H1 (cell line): ENCODE results near the gene NPIPB4. TPM values are rescaled to one million over a fixed set of nuclear protein-coding genes. Genes with fewer than 3 reads are reported as not detected.
"Not testable (repeated sequence)": the region's sequence is repeated elsewhere in the genome, so short reads cannot be mapped to it uniquely, and the experiment has no call there.

Experiments used
- CTCF ChIA-PET: fragments of 300-600 bp; sonication (Branson Sonifier 250); formaldehyde crosslinking; loops from one replicate; lab custom pipeline; 2021; ENCODE audit not compliant: partially characterized antibody; lab: Charles Lee
- POLR2A ChIA-PET: fragments of 300-600 bp; sonication (Branson Sonifier 250); formaldehyde crosslinking; loops from one replicate; lab custom pipeline; 2021; ENCODE audit warnings: inconsistent platforms; ENCODE audit not compliant: partially characterized antibody; lab: Charles Lee
- DNase-seq, 2 experiments: peaks; one replicate each; pipeline versions ENCODE4 v3.0.0 to v3.0.0-alpha.2; 2010 to 2022; ENCODE audit warnings: low spot score in 2 of 2, low read depth in 1 of 2, mixed read lengths in 1 of 2
- FAIRE-seq: peaks from 2 replicates; lab custom pipeline; 2011; peaks lifted over from hg19 to GRCh38; lab: Jason Lieb, UNC
- H2AFZ ChIP-seq: 2 replicates; pipeline ENCODE4 v1.8.1; 2012; ENCODE audit warnings: low read length, inconsistent platforms
- H2AK5ac ChIP-seq: 2 replicates; pipeline ENCODE4 v1.6.1; 2013; ENCODE audit warnings: low read depth, low read length
- H2BK120ac ChIP-seq: replicated peaks from 2 replicates; pipeline ENCODE3; 2013; ENCODE audit warnings: low read depth, low read length, inconsistent platforms
- H2BK12ac ChIP-seq: 2 replicates; pipeline ENCODE4 v1.6.1; 2013; ENCODE audit warnings: low read depth, low read length
- H2BK15ac ChIP-seq: 2 replicates; pipeline ENCODE4 v1.6.1; 2013; ENCODE audit warnings: low read length
- H2BK20ac ChIP-seq: 2 replicates; pipeline ENCODE4 v1.6.1; 2013; ENCODE audit warnings: low read length
- H2BK5ac ChIP-seq: 2 replicates; pipeline ENCODE4 v1.6.1; 2013; ENCODE audit warnings: low read depth, low read length
- H3K14ac ChIP-seq: 2 replicates; pipeline ENCODE4 v1.6.1; 2013; ENCODE audit warnings: inconsistent platforms; ENCODE audit not compliant: insufficient read length
- H3K18ac ChIP-seq: 2 replicates; pipeline ENCODE4 v1.6.1; 2013; ENCODE audit warnings: low read length; ENCODE audit errors: extremely low read depth
- H3K23ac ChIP-seq: 2 replicates; pipeline ENCODE4 v1.6.1; 2013; ENCODE audit warnings: inconsistent platforms; ENCODE audit not compliant: insufficient read length
- H3K23me2 ChIP-seq: 2 replicates; pipeline ENCODE4 v1.6.1; 2013; ENCODE audit warnings: low read depth, low read length
- H3K27ac ChIP-seq: 2 replicates; pipeline ENCODE4 v1.6.1; 2011; ENCODE audit warnings: low read depth, low read length, inconsistent platforms
- H3K27me3 ChIP-seq, 4 experiments: replicated peaks in 1 of 4; 1 replicate in 1 of 4; 2 replicates in 3 of 4; pipeline versions ENCODE4 v1.6.1 to v1.8.1; 2011 to 2013; ENCODE audit warnings: low read length in 3 of 4, mild to moderate bottlenecking in 3 of 4, inconsistent platforms in 2 of 4, mixed read lengths in 2 of 4, moderate library complexity in 1 of 4; ENCODE audit not compliant: control insufficient read depth in 3 of 4, insufficient read depth in 3 of 4; ENCODE audit errors: extremely low read depth in 1 of 4
- H3K36me3 ChIP-seq, 4 experiments: 2 replicates each; pipeline versions ENCODE4 v1.6.1 to v1.8.1; 2011 to 2013; ENCODE audit warnings: mild to moderate bottlenecking in 4 of 4, low read length in 3 of 4, moderate library complexity in 2 of 4, control low read depth in 1 of 4, inconsistent platforms in 1 of 4; ENCODE audit not compliant: insufficient read depth in 4 of 4, control insufficient read depth in 2 of 4
- H3K4ac ChIP-seq: replicated peaks from 2 replicates; pipeline ENCODE3; 2013; ENCODE audit warnings: low read length, low read depth, mixed read lengths, inconsistent platforms; ENCODE audit not compliant: insufficient read length
- H3K4me1 ChIP-seq, 4 experiments: replicated peaks in 1 of 4; 1 replicate in 1 of 4; 2 replicates in 3 of 4; pipeline versions ENCODE4 v1.6.1 to v1.8.1; 2011 to 2013; ENCODE audit warnings: low read length in 3 of 4, inconsistent platforms in 2 of 4, mixed read lengths in 1 of 4; ENCODE audit not compliant: insufficient read depth in 4 of 4, control insufficient read depth in 3 of 4
- H3K4me2 ChIP-seq, 2 experiments: 2 replicates each; pipeline versions ENCODE4 v1.6.1 to v1.8.1; 2011 to 2013; ENCODE audit warnings: low read depth in 2 of 2, low read length in 2 of 2, control low read depth in 1 of 2, inconsistent platforms in 1 of 2, mild to moderate bottlenecking in 1 of 2; ENCODE audit not compliant: insufficient read depth in 1 of 2
- H3K4me3 ChIP-seq, 4 experiments: fragments of 200-600, 300-600 bp in 1 of 4; sonication (generic), shearing (Covaris generic), sonication (Bioruptor Twin) in 1 of 4; 2 replicates each; pipeline versions ENCODE4 v1.5.1 to v1.8.1; 2011 to 2016; ENCODE audit warnings: low read length in 4 of 4, low read depth in 3 of 4, control low read depth in 2 of 4, inconsistent platforms in 2 of 4, mild to moderate bottlenecking in 2 of 4, mixed read lengths in 1 of 4, moderate library complexity in 1 of 4; ENCODE audit not compliant: insufficient read depth in 2 of 4; ENCODE audit errors: extremely low read depth in 1 of 4
- H3K56ac ChIP-seq: replicated peaks from 2 replicates; pipeline ENCODE3; 2013; ENCODE audit warnings: low read depth, mild to moderate bottlenecking, mixed read lengths, low read length, inconsistent platforms; ENCODE audit not compliant: insufficient read length
- H3K79me1 ChIP-seq: 2 replicates; pipeline ENCODE4 v1.6.1; 2013; ENCODE audit warnings: low read depth, low read length, control low read depth
- H3K79me2 ChIP-seq, 2 experiments: 2 replicates each; pipeline versions ENCODE4 v1.6.1 to v1.8.1; 2012 to 2013; ENCODE audit warnings: low read length in 2 of 2, mild to moderate bottlenecking in 2 of 2, inconsistent platforms in 1 of 2; ENCODE audit not compliant: insufficient read depth in 2 of 2, control insufficient read depth in 1 of 2
- H3K9ac ChIP-seq, 4 experiments: replicated peaks in 1 of 4; 1 replicate in 1 of 4; 2 replicates in 3 of 4; pipeline versions ENCODE4 v1.6.1 to v1.8.1; 2011 to 2013; ENCODE audit warnings: low read depth in 3 of 4, low read length in 3 of 4, control low read depth in 2 of 4, mild to moderate bottlenecking in 2 of 4, moderate library complexity in 2 of 4, inconsistent platforms in 1 of 4; ENCODE audit errors: extremely low read depth in 1 of 4
- H3K9me3 ChIP-seq, 2 experiments: 2 replicates each; pipeline versions ENCODE4 v1.6.1 to v1.8.1; 2012 to 2013; ENCODE audit warnings: mild to moderate bottlenecking in 2 of 2, moderate library complexity in 2 of 2, control low read depth in 1 of 2, inconsistent platforms in 1 of 2, low read depth in 1 of 2, low read length in 1 of 2, mixed read lengths in 1 of 2; ENCODE audit not compliant: insufficient read depth in 2 of 2
- H4K20me1 ChIP-seq, 2 experiments: replicated peaks in 1 of 2; 2 replicates each; pipeline versions ENCODE3 to v1.8.1; 2011 to 2013; ENCODE audit warnings: inconsistent platforms in 2 of 2, low read length in 2 of 2, mild to moderate bottlenecking in 1 of 2; ENCODE audit not compliant: insufficient read depth in 2 of 2, control insufficient read depth in 1 of 2
- H4K5ac ChIP-seq: 2 replicates; pipeline ENCODE4 v1.6.1; 2013; ENCODE audit warnings: low read length, low read depth, mixed read lengths, inconsistent platforms; ENCODE audit not compliant: insufficient read length
- H4K8ac ChIP-seq: 2 replicates; pipeline ENCODE4 v1.8.0; 2013; ENCODE audit warnings: mild to moderate bottlenecking, moderate library complexity, low read length, inconsistent platforms; ENCODE audit not compliant: insufficient read depth; ENCODE audit errors: extremely low read depth
- H4K91ac ChIP-seq: replicated peaks from 2 replicates; pipeline ENCODE3; 2013; ENCODE audit warnings: low read length, mixed read lengths, inconsistent platforms; ENCODE audit not compliant: insufficient read length
- CREB1 ChIP-seq: IDR thresholded peaks from 2 replicates; pipeline ENCODE4 v1.6.1; 2012; ENCODE audit warnings: inconsistent platforms
- RBBP5 ChIP-seq: IDR thresholded peaks from 2 replicates; pipeline ENCODE4 v1.7.1; 2012; ENCODE audit warnings: low read depth, mild to moderate bottlenecking, inconsistent platforms, low read length, moderate library complexity, borderline replicate concordance
- SP2 ChIP-seq: IDR thresholded peaks from 2 replicates; pipeline ENCODE4 v1.6.1; 2012; ENCODE audit warnings: mild to moderate bottlenecking, low read length, inconsistent platforms
- WGBS, 2 experiments: shearing (Covaris generic) in 1 of 2; methylation state at CpG; one replicate each; pipeline versions ENCODE4 v1.1.6 to v1.1.7; 2013 to 2015; ENCODE audit warnings: low lambda C conversion rate in 2 of 2, mixed read lengths in 2 of 2, inconsistent platforms in 1 of 2, low coverage in 1 of 2, missing lambda C conversion rate in 1 of 2; ENCODE audit not compliant: insufficient replicate concordance in 2 of 2, insufficient coverage in 1 of 2, insufficient read length in 1 of 2; ENCODE audit errors: extremely low coverage in 1 of 2, missing lambda C conversion rate in 1 of 2; 5-methylcytosine and 5-hydroxymethylcytosine counted together
- polyA plus RNA-seq, 7 experiments: library from polyadenylated mRNA; depleted of rRNA in 3 of 7; stranded (reverse) in 5 of 7; unstranded in 2 of 7; fragments of >200 nt in 5 of 7; fragments of 200-250 nt in 2 of 7; gene quantifications; 1 replicate in 5 of 7; 2 replicates in 1 of 7; 4 replicates in 1 of 7; pipeline versions ENCODE4 v1.2.1 to v1.2.3, GENCODE V29; 2011 to 2013; ENCODE audit warnings: missing spikeins in 2 of 7, mixed read lengths in 2 of 7
- total RNA-seq: library from RNA; stranded (reverse); fragmentation: NEBNext Ultra II Directional; extraction: Animal tissue kit (Norgen Biotek cat#: 25700); gene quantifications from 2 replicates; pipeline ENCODE4 v1.2.1, GENCODE V29; 2021
- TF ChIP-seq, protein P1 (sequence below): IDR thresholded peaks from 2 replicates; pipeline ENCODE4 v1.6.1; 2012; ENCODE audit warnings: inconsistent platforms

The NPIPB4 gene
- total and polyA plus RNA-seq, 2 of the 8 experiments (the other 6 are each of a cell fraction or from before 2014, with no cell fraction given): 27.7 to 101 TPM

- TF ChIP-seq SP2: peak; percentile 58
- TF ChIP-seq, protein P1, sequence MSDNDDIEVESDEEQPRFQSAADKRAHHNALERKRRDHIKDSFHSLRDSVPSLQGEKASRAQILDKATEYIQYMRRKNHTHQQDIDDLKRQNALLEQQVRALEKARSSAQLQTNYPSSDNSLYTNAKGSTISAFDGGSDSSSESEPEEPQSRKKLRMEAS: peak; percentile 76
- 0 out of 2 replicates have a peak, but pooled peaks have one; percentile 36 for TF ChIP-seq RBBP5
- TF ChIP-seq CREB1: 0 out of 2 replicates have a peak, but pooled peaks have one; percentile 49
Measured at GRCh38 chr16:21820028-21820907, 37.3 kb downstream of the NPIPB4 start (continued).

GRCh38 chr16:21819617-21820016 is 37.9 kb downstream of the NPIPB4 start:
- not testable (repeated sequence) for H3K18ac ChIP-seq, H2BK5ac ChIP-seq, H2AFZ ChIP-seq, H4K8ac ChIP-seq, H2AK5ac ChIP-seq, H3K4ac ChIP-seq, H4K5ac ChIP-seq, H3K79me1 ChIP-seq, FAIRE-seq, H3K79me2 ChIP-seq, H4K91ac ChIP-seq, H2BK15ac ChIP-seq, H3K4me1 ChIP-seq, H2BK12ac ChIP-seq, H3K14ac ChIP-seq, DNase-seq, H3K9me3 ChIP-seq, H3K23ac ChIP-seq, H3K27ac ChIP-seq, H2BK20ac ChIP-seq, H3K23me2 ChIP-seq, H4K20me1 ChIP-seq, H3K27me3 ChIP-seq, H2BK120ac ChIP-seq, H3K56ac ChIP-seq, H3K36me3 ChIP-seq
- Histone ChIP-seq H3K4me2 (peak overlapping the region; percentile 79 to 81; a peak in 3 of 4 replicates), H3K4me3 (peak overlapping the region; percentile 70 to 90 (median 78)), H3K9ac (peak overlapping the region in 1 of 4 experiments; percentile 93; a peak in 3 of 7 replicates)
- ChIA-PET POLR2A (interaction anchor here (0.8 to 3.1 kb wide), 4 partner anchors 119 to 188 kb away, joined by 3 to 26 read pairs (median 4); partner anchors contain the start of genes MOSMO and UQCRC2), CTCF (interaction anchor here (1.2 kb wide), 1 partner anchor 134 kb away, joined by 3 read pairs; the partner anchor contains the start of gene UQCRC2)
- 54% methylated on average over 8 of the region's 10 CpGs; no CpG with 5 or more reads in 1 of the 2 experiments for WGBS, 2 experiments
